GM19372 (cell line): ENCODE measurements around the gene ZFY.

Source experiments
- ATAC-seq: cut with Tn5 transposase; IDR thresholded peaks from one replicate; pipeline ENCODE4 v1.9.1; 2021; ENCODE audit warnings: mild to moderate bottlenecking, low read depth, moderate library complexity; ENCODE audit not compliant: unreplicated experiment

Gene ZFY

DNA sequence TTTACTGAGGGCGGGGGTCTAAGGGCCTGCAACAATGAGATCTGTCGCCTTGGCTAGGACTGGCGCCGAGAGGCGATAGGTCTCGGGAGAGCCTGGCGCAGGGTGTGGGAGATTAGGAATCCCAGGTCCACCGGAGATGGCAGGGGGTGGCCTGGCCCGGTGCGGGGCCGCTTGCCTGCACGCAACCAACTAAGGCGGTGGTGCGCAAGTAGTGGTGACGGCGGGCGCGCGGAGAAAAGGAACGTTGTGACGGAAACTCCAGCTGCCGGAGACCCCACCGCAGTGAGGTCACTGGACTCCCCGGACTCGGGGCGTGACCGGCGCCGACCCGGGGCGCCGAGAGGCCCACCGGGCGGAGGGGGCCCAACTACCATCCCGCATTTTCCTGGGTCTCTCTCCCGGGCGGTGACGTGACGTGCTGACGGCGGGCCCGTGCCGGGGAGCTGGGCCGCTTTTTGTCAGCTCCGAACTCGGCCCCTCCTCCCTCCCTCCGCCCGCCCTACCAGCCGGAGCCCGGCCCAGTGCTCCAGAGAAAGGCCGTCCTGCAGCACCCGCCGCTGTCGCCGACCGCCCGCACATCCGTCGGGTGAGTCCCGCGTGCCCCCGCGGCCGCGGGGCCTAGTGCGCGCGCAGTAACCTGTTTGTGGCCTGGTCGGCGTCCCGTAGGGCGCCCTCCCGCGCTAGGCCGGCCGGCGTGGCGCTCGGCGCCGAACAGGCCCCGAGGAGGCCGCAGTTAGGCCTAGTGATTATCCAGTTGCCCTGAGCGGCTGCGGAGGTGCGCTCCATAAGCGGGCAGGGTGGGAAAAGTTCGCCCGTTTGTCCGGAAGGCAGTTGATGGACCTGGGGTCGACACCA is at the start of gene ZFY:
Gene ZFY, plus strand, starts transcription at position 521 of the 855 bp plus-strand sequence. CDS start 18,556 bp downstream, outside the sequence.
- ATAC-seq = peak; percentile 32

DNA sequence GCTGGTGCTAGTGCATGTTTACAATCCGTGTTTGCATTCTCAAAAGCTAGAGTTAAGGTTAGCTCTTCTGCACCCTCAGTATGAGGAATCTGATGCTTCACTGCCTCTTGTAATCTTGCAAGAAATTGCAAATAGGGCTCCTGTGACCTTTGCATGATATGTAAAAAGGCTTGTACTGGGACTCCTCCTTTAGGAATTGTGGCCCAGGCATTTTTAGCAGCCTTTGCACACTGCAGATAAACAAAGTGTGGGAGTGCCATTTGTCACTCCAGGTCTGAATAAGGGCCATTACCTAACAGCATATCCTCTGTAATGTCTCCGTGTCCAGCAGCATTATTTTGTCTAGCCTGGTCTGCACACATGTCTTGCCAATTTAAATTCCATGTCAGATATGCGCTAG is 49.3 kb upstream of the ZFY start:
- no peak for ATAC-seq

DNA sequence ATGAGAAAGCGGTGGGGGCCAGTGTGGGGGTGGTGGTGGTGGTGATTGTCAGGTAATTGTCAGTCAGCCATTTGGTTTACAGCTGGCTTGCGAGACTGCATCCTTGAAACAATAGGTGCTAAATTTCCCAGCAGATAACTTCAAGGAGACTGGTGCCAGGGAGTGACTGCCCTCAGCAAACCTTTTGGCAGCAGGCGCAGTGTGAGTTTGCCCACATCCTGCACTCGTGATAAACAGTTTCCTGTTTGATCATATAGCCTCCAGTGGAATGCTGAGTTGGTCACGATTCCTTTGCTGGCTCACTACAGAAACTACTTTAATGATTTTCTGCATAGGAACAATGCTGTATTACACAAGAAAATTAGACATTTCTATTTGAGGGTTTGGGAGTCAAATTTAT is 47.8 kb upstream of the ZFY start:
- ATAC-seq = no peak

DNA sequence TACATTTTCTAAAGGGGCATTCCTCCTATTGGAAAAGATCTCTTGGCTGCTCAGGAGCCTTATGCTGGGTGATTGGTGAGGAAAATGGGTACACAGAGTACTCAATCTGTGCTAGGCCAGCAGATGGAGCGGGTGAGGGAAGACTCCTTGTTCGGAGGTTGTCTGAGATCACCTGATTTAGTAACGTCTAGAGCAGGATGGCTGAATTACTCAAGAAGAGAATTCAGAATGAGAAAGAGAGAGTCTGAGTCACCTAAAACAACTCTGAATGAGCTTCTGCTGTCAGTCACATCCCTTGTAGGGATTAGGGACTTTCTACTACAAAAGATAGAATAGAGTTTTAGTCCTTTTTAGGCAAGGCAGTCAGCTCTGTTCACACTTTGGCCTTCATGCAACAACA is 47.2 kb upstream of the ZFY start:
- peak; percentile 63 for ATAC-seq

DNA sequence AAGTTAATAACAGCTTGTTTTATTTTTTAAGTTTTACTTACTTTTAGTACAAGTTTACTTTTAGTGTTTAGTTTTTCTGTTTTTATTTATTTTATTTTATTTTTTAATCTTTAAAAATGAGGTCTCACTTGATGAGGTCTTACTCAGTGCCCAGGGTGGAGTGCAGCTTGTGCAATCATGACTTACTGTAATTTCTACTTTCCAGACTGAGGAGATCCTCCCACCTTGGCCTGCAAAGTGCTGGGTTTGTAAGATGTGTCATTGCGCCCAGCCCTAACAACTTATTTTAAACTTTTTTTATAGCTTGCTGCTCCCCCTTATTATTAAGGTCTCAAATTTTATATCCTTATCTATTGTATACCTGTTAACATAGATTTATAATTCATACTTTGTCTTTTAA is 41.7 kb upstream of the ZFY start:
- ATAC-seq = no peak

DNA sequence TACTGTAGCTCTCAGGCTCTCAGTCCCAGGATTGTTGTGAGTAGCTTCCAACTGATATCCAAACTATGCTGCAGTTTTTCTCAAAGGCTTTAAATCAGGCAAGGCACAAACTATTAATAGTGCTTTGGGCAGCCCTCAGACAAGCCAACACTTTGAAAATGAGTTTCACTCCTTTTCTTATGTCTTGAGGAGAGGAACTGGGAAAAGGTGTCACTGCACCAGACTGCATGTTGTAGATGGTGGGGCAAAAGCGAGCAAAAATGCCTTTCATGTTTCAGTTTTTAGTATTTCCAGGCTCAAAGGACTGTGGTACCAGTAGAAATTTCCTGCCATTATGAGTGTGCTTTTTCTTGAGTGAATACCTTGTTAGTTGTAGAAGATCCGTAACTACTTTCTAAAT is 39.1 kb upstream of the ZFY start:
- no peak for ATAC-seq

DNA sequence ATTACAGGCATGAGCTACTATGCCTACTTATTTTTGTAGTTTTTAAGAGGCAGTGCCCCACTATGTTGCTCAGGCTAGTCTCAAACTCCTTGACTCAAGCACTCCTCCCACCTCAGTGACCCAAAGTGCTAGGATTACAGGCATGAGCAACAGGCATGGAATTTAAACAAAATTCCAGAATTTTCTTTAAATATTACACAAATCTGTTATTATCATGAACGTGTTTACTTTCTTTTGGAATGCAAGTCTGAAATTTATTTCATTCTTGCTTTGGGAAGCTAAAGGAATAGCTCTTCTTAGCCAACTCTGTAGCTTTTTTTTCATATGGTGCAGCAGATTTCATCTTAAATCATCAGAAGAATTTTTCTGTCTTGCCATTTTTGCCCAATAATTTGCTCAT is 27.8 kb upstream of the ZFY start:
- ATAC-seq = no peak

DNA sequence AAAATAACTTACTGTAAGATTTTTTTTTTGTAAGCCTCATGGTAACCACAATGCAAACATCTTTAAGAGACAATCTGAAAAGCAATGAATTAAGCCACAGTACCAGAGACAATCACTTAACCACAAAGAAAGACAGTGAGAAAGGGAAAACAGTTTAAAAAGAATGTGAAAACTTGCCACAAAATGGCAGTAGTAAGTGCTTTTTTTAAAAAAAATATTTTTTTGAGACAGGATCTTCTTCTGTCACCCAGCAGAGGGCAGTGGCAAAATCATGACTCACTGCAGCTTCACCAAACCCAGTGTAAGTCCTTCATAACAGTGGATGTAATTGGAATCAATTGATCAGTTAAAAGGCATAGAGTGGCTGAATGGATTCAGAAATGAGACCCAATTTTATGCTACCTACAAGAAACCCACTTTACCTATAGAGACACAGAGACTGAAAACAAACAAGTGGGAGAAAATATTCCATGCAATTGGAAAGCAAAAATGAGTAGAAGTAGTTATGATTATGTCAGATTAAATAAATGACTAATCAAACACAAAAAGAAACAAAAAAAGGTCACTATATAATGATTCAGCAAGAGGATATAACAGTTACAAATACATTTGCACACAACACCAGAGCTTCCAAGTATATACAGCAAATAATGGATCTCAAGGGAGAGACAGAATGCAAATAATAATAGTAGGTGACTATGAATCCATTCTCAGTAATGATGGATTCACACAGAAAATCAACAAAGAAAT is 21.9 kb upstream of the ZFY start:
- peak; percentile 80 for ATAC-seq

DNA sequence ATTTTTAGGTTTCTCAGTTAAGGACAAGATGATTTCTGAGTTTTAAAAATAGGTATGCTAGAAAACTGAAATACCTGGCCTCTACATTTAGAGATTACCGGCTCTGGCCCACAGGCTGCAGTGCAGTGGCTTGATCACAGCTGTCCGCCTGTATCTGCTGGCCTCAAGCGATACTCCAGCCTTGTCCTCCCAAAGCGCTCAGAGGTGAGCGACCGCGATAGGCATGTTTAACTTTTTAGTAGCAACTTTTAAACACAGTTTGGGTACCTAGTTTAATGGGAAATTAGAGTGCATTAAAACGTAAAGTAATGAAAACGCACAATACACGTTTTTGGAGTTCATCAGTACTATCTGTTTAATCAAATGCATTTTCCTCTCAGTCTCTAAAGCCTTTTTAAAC is 1.1 kb upstream of the ZFY start:
- ATAC-seq = no peak

DNA sequence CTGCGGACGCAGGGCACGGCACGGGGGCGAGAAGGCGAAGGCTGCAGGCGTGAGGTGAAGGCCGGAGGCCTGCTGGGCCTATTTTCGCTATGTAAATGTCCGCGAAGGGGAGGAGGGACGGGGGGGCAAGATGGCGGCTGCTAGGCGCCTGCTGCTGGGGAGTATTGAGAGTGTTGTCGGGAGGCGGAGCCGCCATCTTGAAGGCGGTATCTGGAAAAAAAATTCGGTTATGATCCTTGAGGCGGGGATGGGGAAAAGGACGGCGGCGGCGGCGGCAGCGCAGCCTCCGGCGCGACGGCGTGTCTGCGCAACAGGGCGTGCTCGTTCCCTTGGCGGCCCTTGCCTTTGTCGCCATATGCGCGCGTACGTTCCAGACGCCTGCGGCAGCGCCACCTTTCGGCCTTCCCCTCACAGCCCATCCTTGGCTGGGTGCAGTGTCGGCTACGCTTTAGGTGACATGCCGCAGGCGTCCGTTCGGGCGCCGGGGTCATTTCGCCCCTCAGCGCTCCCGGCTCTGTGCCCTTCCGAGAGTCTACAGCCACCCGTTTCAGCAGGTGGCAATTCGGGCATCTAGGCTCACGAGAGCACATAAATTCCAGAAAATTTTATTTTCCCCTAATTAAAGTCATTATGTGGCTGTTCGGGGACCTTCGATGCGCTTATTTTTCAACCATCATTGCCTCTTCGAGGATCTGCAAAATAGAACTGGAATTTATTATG is 695 bp downstream of the ZFY start:
- peak; percentile 75 for ATAC-seq

DNA sequence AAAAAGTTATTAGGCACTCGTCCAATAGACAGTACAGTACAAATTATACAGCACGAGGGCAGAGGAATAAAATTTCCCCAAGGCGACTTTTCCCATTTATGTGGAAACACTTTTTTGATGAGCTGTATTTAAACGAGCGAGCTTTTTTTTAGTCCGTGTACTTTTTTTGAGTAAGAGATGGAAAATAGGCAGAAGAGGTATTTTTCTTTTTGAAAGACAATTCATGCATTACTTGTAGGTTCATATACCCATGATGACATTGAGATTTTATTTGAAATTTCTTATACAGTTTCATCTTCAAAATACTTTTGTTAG is 1.2 kb downstream of the ZFY start:
- ATAC-seq = no peak

DNA sequence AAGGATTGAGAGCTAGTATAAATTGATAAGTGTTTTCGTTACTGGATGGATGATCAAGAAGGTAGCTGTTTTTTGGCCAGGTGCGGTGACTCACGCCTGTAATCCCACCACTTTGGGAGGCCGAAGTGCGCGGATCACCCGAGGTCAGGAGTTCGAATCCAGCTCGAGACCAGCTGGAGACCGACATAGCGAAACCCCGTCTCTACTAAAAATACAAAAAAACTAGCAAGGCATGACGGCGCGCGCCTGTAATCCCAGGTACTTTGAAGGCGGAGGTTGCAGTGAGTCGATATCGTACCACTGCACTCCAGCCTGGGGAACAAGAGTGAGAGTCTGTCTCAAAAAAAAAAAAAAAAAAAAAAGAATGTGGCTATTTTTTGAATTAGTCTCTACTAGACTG is 2.0 kb downstream of the ZFY start:
- no peak for ATAC-seq

DNA sequence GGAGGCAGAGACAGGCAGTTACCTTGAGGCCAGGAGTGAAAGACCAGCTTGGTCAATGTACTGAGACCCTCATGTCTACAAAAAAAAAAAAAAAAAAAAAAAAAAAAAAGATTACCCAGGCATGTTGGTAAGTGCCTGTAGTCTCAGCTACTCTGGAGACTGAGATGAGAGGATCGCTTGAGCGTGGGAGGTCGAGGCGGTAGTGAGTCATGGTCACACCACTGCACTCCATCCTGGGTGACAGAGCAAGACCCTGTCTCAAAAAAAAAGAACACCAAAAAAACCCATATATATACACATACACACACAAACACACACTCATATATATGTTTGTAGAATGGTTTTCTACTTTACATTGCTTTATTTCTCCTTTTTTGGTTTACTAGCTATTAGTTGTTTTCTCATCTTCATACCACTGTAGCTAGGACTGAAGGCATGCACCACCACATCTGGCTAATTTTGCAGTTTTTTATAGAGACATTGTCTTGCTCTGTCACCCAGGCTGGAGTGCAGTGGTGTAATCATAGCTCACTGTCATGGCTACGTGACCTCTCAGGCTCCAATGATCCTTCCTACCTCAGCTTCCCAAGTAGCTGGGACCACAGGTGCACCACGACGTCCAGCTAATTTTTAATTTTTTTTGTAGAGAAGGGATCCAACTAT is 14.5 kb downstream of the ZFY start:
- peak; percentile 69 for ATAC-seq

DNA sequence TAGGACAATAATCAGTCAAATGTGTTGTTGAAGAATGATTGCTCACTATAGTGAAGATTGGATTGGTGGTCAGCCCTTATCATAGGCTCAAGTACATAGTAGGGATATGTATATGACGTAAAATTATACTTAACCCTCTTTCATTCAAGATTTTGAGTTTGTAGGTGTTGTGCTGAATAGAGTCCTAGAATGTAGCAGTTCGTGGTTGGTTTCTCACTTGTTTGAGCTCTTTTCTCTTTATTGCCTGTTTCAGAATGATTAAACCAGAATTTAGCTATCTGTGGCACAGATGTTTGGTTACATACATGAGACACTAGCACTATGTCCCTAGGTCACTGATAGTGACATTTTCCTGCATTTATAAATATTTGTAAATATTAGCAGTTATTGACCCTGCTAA is 15.5 kb downstream of the ZFY start:
- ATAC-seq = no peak

DNA sequence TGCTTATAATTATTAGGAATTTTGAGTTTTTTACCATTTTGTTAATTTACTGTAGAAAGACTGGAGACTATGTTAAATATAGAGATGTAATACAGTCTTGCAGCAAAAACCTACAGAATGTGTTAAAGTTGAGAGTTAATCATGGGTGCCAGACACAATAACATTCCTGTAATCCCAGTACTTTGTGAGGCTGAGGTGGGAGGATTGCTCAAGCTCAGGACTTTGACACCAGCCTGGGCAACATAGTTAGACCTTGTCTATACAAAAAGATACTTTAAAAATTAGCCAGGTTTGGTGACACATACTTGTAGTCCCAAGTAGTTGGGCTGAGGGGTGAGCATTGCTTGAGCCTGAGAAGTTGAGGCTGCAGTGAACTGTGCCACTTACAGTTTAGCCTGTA is 17.7 kb downstream of the ZFY start:
- no peak for ATAC-seq

DNA sequence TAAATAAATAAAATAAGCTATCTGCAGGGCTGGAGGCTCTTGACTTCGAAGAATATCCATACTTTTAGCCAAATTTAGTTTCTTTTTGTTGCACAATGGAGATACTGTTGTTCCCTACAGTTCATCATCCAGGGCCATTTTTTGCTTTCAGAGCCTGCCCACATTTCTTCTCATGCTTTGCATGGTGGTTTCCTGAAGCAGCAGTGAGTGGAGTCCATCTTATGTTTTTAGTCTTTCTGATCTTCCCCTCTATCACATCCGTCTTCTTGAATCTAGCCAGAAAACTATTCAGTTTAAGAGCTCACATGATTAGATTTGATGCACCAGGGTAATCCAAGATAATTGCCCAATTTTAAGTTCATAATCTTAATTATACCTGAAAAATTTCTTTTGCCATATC is 19.6 kb downstream of the ZFY start:
- ATAC-seq = no peak

DNA sequence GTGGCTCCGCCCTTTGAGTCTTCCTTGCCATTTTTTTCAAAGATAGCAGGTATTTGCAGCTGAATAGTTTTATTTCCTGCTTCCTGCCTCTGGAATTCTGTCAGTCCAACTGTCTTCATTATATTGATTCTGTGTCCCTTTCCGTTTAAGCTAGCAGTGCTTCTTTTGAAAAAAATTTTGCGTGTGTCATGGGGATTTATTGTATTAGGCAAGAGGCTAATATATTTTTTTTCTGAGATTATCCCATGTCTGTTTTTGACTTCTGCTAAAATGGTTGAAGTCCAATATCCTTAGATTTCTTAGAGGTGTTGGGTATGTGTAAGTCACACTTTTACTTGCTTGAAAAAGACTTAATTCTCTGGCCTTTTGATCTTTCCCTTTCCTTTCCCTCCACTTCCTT is 20.4 kb downstream of the ZFY start:
- ATAC-seq = no peak

DNA sequence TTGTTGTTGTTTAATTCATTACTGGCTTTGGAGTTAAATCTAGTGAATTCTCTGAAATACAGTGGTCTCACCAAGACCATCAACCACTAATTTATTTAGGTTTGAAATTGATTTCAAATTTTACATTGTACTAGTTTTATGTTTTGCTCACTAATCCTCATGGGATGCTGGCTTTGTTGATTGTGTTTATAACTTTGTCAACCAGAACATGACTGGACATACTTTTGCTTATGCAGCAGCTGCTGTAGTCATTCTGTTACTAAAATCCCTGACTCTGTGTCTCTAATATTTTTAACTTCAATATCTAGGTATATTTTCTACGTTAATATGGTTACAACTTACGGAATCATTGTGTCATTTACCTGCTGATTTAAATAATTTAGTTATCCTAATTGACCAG is 26.9 kb downstream of the ZFY start:
- ATAC-seq = no peak

DNA sequence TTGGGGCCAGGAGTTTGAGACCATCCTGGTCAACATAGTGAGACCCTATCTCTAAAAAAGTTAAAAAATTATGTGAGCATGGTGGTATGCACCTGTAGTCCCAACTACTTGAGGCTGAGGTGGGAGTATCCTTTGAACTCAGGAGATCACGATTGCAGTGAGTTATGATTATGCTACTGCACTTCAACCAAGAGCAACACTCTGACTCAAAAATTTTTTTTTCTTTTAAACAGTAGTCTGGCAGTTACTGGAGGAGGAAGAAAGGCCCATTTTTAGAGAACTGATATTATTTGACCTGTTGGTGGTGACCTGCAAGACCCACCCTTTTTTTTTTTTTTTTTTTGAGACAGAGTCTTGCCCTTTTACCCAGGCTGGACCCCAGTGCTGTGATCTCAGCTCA is 29.6 kb downstream of the ZFY start:
- no peak for ATAC-seq

DNA sequence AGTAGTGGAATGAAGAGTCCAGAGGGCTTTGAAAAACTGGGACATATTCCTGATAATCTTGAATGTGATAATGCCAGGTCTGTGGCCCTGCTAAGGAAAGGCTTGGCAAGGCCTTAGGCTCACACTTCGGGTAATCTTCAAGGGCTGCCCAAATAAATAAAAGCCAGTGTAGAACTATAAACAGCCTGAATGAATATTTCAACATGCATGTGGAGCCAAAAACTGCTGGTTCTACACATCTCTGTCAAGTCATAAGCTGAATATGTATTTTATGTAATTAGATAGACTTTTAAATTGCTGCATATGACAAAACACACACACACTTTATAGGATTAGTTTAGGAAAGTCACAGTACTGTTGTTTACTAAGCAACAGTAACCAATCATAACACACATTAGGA is 30.4 kb downstream of the ZFY start:
- ATAC-seq = no peak

DNA sequence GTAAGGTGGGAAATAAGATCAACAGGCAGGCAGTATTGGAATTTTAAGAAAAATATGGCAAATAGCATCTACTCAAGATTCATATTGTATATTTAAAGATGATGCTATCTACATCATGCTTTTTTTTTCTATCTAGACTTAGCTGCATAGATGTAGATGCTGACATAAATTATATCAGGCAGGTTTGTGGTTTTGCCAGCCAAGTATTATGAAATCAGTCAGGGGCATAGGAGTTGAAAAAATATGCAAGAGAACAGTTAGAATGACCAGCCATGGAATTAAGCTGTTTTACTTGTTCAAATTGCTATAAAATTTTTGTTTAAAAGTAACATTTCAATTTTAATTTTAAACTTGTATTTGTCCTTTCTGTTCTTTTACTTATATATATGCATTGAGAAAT is 34.4 kb downstream of the ZFY start:
- no peak for ATAC-seq
